ENCODE measurements around the gene ZNF407.

DNA sequence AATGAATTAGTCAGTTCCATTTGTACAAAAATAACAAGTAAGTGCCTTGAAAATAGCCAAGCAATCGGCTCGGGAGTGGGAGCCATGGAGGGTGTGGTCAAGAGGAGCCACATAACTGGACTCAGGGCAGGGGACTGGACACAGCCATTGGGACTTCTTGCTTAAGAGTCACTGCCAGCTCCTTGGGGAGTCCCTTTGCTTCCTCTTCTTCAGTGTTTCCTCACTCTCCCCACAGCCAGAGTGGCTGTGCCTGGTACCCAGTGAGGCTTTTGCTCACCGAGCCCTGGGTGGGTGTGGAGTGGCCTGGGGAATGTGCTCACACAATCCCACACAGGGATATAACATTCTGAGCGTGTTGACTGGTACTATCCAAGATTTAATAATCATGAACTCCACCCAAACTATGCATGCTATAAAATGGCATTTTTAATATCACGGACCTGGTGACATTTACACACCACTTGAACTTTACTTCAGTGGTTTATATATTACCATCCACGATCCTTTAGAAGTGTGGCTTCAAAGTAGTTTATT is 516.6 kb downstream of the ZNF407 start:
- TF ChIP-seq, protein P1, sequence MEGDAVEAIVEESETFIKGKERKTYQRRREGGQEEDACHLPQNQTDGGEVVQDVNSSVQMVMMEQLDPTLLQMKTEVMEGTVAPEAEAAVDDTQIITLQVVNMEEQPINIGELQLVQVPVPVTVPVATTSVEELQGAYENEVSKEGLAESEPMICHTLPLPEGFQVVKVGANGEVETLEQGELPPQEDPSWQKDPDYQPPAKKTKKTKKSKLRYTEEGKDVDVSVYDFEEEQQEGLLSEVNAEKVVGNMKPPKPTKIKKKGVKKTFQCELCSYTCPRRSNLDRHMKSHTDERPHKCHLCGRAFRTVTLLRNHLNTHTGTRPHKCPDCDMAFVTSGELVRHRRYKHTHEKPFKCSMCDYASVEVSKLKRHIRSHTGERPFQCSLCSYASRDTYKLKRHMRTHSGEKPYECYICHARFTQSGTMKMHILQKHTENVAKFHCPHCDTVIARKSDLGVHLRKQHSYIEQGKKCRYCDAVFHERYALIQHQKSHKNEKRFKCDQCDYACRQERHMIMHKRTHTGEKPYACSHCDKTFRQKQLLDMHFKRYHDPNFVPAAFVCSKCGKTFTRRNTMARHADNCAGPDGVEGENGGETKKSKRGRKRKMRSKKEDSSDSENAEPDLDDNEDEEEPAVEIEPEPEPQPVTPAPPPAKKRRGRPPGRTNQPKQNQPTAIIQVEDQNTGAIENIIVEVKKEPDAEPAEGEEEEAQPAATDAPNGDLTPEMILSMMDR (IDR thresholded peaks at IDR 0.05; ENCODE audit: low read depth, low read length, missing input control) = no peak
- TF ChIP-seq, protein P2, sequence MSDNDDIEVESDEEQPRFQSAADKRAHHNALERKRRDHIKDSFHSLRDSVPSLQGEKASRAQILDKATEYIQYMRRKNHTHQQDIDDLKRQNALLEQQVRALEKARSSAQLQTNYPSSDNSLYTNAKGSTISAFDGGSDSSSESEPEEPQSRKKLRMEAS (IDR thresholded peaks at IDR 0.05) = no peak
- no peak for TF ChIP-seq HNF4G (IDR thresholded peaks at IDR 0.05)
- TF ChIP-seq, protein P3, sequence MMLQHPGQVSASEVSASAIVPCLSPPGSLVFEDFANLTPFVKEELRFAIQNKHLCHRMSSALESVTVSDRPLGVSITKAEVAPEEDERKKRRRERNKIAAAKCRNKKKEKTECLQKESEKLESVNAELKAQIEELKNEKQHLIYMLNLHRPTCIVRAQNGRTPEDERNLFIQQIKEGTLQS (IDR thresholded peaks at IDR 0.05) = no peak
